Lower leg skin (tissue), 4 donors: ENCODE results near the gene RBM45. TPM values are rescaled to one million over a fixed set of nuclear protein-coding genes. Genes with fewer than 3 reads are reported as not detected.
"Not testable (repeated sequence)": the region's sequence is repeated elsewhere in the genome, so short reads cannot be mapped to it uniquely, and the experiment has no call there.

Source experiments
- DNase-seq, 2 donors: peaks; one replicate each; pipeline ENCODE4 v3.0.0-alpha.2; 2019; ENCODE audit warnings: low spot score in 2 of 2
- H3K4me3 ChIP-seq: fragments of 200-600 bp; sonication (generic); 2 replicates; pipeline ENCODE4 v1.5.1; 2017; ENCODE audit warnings: mild to moderate bottlenecking, low read depth; ENCODE audit not compliant: poor library complexity, severe bottlenecking
- POLR2A ChIP-seq, 2 donors: fragments of 450-650 bp; IDR thresholded peaks; one replicate each; pipeline ENCODE4 v1.6.1; 2016 to 2017; ENCODE audit warnings: antibody characterized with exemption in 2 of 2, mild to moderate bottlenecking in 1 of 2, moderate library complexity in 1 of 2
- WGBS, 2 donors: methylation state at CpG; one replicate each; pipeline ENCODE4 v1.1.5; 2018; 5-methylcytosine and 5-hydroxymethylcytosine counted together
- intact Hi-C: fragments of 100-400 bp; cut with DNase I; formaldehyde crosslinking; loops from one replicate; pipeline ENCODE4 v1.15.0; 2023; ENCODE audit warnings: low total_unique reads
- total RNA-seq, 4 donors: library from RNA; depleted of rRNA; stranded (reverse); fragments of >200 nt; gene quantifications; one replicate each; pipeline ENCODE4 v1.1.0, GENCODE V29; 2016
- TF ChIP-seq, protein P1 (sequence below), 3 donors: fragments of 450-650 bp; IDR thresholded peaks; one replicate each; pipeline ENCODE4 v1.5.1; 2016; ENCODE audit warnings: antibody characterized with exemption in 3 of 3, mild to moderate bottlenecking in 3 of 3, moderate library complexity in 2 of 3

The RBM45 gene
- total RNA-seq, 4 donors from 2014 or later, result 4.8 to 9.0 (median 8.4) TPM

- no peak for DNase-seq
- TF ChIP-seq POLR2A (IDR thresholded peaks at IDR 0.05), result no peak
- TF ChIP-seq, protein P1, sequence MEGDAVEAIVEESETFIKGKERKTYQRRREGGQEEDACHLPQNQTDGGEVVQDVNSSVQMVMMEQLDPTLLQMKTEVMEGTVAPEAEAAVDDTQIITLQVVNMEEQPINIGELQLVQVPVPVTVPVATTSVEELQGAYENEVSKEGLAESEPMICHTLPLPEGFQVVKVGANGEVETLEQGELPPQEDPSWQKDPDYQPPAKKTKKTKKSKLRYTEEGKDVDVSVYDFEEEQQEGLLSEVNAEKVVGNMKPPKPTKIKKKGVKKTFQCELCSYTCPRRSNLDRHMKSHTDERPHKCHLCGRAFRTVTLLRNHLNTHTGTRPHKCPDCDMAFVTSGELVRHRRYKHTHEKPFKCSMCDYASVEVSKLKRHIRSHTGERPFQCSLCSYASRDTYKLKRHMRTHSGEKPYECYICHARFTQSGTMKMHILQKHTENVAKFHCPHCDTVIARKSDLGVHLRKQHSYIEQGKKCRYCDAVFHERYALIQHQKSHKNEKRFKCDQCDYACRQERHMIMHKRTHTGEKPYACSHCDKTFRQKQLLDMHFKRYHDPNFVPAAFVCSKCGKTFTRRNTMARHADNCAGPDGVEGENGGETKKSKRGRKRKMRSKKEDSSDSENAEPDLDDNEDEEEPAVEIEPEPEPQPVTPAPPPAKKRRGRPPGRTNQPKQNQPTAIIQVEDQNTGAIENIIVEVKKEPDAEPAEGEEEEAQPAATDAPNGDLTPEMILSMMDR (IDR thresholded peaks at IDR 0.05), result no peak
- intact Hi-C loops, result no loop called here
- H3K4me3 ChIP-seq, result no peak overlapping the region
Observed at GRCh38 chr2:178076130-178076529, 36.1 kb upstream of the RBM45 start.

DNA sequence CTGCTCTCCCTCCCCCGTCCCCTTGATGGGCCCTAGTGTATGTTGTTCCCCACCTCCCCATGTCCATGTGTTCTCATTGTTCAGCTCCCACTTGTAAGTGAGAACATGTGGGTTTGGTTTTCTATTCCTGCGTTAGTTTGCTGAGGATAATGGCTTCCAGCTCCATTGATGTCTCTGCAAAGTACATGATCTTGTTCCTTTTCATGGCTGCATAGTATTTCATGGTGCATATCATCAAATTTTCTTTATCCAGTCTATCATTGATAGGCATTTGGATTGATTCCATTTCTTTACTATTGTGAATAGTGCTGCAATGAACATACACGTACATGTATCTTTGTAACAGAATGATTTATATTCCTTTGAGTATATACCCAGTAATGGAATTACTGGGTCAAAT lies 33.0 kb upstream of the RBM45 start:
- DNase-seq, intact Hi-C loops, H3K4me3 ChIP-seq: not testable (repeated sequence)
- WGBS, 2 donors, result 85 to 88% methylated on average over 3 of the region's 3 CpGs

DNA sequence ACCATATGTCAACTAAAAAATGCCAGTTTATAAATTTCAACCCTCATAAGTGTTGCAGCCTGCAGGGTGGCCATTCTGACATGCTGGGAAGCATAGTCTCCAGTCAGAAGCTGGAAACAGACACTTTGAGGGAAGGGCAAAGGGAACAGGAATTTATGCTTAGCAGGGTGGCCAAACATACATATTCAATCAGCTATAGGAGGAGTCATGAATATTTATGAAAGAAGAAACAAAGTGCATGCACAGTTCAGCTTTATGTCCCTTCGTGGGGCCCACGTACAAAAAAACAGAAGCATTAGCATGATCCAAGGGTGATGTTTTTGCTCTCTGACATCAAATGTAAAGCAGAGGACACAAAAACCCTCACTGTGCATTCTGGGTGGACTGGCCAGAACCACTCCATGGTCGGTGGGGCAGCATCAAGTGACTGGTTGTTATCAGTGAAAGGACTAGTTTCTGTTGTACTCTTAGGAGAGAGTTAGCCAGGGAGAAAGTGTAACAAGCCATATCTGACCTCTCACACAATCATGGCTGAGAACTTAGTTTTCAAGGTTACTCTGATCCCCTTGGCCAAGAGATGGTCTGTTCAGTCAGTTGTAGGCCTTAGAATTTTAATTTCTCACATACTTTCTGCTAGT lies 29.7 kb upstream of the RBM45 start:
- no peak for DNase-seq

DNA sequence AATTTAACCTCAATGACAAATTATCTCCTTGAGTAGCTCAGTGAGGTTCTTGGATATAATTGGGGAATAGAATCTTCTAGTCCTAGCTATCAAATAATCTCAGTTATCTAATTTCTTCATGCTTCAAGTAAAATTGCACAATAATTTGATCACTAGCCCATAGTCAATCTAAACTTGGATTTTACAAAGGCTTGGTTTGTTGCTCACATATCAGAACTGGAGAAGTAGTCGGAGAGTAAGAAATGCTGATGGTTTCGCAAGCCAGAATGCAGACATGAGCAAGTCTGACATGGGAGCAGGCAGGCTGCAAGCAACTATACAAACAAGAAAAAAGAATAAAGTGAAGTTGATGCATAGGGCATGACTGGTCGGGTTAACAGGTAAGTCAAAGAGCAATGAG lies 28.0 kb upstream of the RBM45 start:
- intact Hi-C loops, result no loop called here
- no peak for DNase-seq
- H3K4me3 ChIP-seq, result no peak overlapping the region
- 74 to 75% methylated on average over 3 of the region's 3 CpGs for WGBS, 2 donors
- no peak for TF ChIP-seq POLR2A (IDR thresholded peaks at IDR 0.05)
- TF ChIP-seq, protein P1 (IDR thresholded peaks at IDR 0.05), result no peak

More for the DNA sequence above, 29.7 kb upstream of the RBM45 start:
- H3K4me3 ChIP-seq, result no peak overlapping the region
- intact Hi-C loops, result no loop called here
- 79 to 81% methylated on average over 3 of the region's 3 CpGs for WGBS, 2 donors
- no peak for TF ChIP-seq POLR2A (IDR thresholded peaks at IDR 0.05)
- TF ChIP-seq, protein P1 (IDR thresholded peaks at IDR 0.05), result no peak

DNA sequence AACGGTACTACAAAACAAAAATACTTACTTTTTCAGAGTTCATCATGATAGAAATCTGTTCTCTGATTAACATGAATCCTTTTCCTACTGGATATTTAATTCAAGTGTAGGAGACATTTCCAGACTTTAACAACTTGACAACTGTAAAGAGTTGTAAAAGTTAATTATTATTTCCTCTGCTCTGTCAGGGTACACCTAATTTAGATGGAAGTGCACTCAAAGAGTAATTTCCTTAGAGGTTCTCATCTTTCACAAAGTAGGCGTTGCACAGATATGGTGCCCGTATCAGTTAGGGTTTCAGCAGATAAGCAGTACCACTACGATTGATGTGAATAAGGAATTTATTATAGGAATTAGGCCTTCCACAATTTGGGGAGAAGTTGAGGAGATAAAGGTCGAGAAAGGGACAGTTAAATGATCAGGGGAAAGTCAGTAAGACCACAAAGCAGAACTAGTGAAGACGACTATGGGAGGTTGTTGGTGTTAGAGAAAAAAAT lies 23.4 kb upstream of the RBM45 start:
- no peak overlapping the region for H3K4me3 ChIP-seq
- 69 to 72% methylated on average over 6 of the region's 6 CpGs for WGBS, 2 donors
- no peak for DNase-seq
- intact Hi-C loops, result no loop called here
- TF ChIP-seq, protein P1 (IDR thresholded peaks at IDR 0.05), result no peak
- no peak for TF ChIP-seq POLR2A (IDR thresholded peaks at IDR 0.05)

DNA sequence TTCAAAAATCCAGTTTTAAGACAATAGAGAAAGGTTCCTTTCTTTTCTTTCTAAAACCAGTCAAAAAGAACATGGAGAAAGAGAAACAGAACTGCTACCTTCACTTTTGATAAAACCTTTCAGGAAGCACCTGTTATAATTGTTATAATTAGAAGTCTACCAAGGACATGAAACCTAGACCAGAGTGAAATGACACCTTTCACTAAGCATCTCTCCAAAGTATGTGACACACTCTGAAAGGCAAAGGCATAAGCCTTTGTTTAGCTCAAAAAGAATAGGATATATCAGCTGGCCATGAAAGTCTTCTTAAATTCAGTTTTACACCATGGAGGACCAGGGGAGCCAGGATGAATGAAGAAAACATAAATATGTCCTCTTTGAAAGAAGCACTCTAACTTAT lies 18.8 kb upstream of the RBM45 start:
- TF ChIP-seq, protein P1 (IDR thresholded peaks at IDR 0.05), result no peak
- no peak for TF ChIP-seq POLR2A (IDR thresholded peaks at IDR 0.05)
- no peak for DNase-seq
- intact Hi-C loops, result no loop called here
- no peak overlapping the region for H3K4me3 ChIP-seq
